Measurements from ENCODE around the gene KNOP1. TPM values are rescaled to one million over a fixed set of nuclear protein-coding genes. Genes with fewer than 3 reads are reported as not detected.

Gene KNOP1
- total RNA-seq, 1 donor from 2014 or later, result 6.8 TPM

GRCh38 chr16:19659554-19659953 lies 58.5 kb downstream of the KNOP1 start:
- intact Hi-C loops (cut with DNase I), result no loop called here
- no peak for DNase-seq (ENCODE audit: low spot score)

GRCh38 chr16:19657831-19658230 lies 60.2 kb downstream of the KNOP1 start:
- no peak for DNase-seq (ENCODE audit: low spot score)

DNA sequence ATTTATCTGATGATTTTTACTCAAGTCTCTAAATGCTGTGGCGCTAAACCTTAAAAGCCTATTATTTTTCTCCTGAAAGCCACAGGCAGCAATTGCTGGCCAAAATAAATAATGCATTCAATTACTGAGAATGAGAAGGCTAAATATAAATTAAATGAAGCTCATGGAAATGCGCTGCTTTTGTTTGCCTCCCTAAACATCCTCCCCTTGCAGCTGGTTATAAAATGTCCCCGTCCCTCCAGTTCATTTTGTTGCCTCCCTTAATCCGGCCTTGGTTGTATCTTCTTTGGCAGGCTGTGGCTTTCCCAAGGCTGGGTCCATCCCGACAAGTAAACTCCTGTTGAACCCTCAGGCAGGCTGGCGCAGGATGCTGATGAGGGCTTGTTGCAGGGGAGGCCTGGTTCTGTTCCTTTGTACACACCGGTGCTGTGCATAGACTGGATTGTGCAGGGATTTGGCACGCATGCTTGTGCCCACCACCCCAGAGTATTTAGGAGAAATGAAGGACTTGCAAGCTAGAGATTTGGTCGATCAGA lies 62.7 kb downstream of the KNOP1 start:
- DNase-seq (ENCODE audit: low spot score), result no peak
- intact Hi-C loops (cut with DNase I), result no loop called here

More at GRCh38 chr16:19657831-19658230, 60.2 kb downstream of the KNOP1 start:
- intact Hi-C loops (cut with DNase I), result no loop called here

- intact Hi-C loops (cut with DNase I), result no loop called here
- DNase-seq (ENCODE audit: low spot score), result no peak
Measured at GRCh38 chr16:19654147-19654546, 63.9 kb downstream of the KNOP1 start.

Other genes with a start within 250 kb of the KNOP1 start
- gene GDE1, start 196.1 kb downstream of the KNOP1 start, total RNA-seq, result 89.1 TPM
- 7.3 TPM for gene CCP110, start 194.3 kb downstream of the KNOP1 start, total RNA-seq
- 30.1 TPM for gene VPS35L, start 162.5 kb downstream of the KNOP1 start, total RNA-seq
- 7.3 TPM for gene IQCK, start within 50 bp of the KNOP1 start, total RNA-seq
- 54.1 TPM for gene GPRC5B, start 166.6 kb upstream of the KNOP1 start, total RNA-seq

Data from cardiac septum (tissue), 1 donor.